ENCODE results near the gene NEO1.

The NEO1 gene

DNA sequence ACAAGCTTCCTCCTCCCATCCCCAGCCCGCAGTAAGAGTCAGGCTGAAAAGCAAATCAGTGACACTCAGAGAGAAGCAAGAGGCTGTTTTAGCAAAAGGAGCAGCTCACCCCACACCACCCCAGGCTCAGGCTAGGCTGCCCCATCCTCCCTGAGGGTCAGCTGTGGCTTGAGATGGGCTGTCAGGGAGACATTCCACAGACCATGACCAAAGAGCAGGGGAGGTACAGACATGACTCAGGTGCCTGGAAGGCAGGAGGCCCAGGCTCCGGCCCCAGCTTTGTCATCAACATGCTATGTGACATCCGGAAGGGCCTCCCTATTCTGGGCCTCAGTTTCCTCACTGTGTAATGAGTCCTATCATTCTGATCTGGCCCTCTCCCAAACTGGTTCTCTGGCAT, 291.8 kb downstream of the NEO1 start:
- no CpG with 5 or more reads among the region's 3 CpGs for WGBS (ENCODE audit: extremely low coverage, insufficient coverage, insufficient read length)
- DNase-seq, result peak in 1 of 2 donors; percentile 3
- no peak overlapping the region for H2BK5ac ChIP-seq (ENCODE audit: low read depth, low read length, poor library complexity)
- peak overlapping the region; percentile 8 for H3K4me2 ChIP-seq (ENCODE audit: low read length)
- peaks cover 2% of the 10 kb centered on the region for H3K9me3 ChIP-seq (ENCODE audit: insufficient read depth, low read depth, low read length)
- H3K79me1 ChIP-seq (ENCODE audit: low read length), result peaks cover 7% of the 10 kb centered on the region
- H4K8ac ChIP-seq (ENCODE audit: low read depth, low read length), result no peak overlapping the region
- H2BK120ac ChIP-seq (ENCODE audit: insufficient read depth, low read length, poor library complexity), result no peak overlapping the region
- H3K9ac ChIP-seq (ENCODE audit: low read length), result no peak overlapping the region
- no peak overlapping the region for H2AK5ac ChIP-seq (ENCODE audit: low read length)
- no peak overlapping the region for H4K12ac ChIP-seq (ENCODE audit: low read depth, low read length)
- H3K4me3 ChIP-seq (ENCODE audit: low read depth, low read length), result no peak overlapping the region
- no peaks in the 10 kb centered on the region for H3K79me2 ChIP-seq (ENCODE audit: control insufficient read depth, insufficient read depth, low read length, poor library complexity)
- no peak overlapping the region for H2AFZ ChIP-seq (ENCODE audit: insufficient read depth, low read length, poor library complexity)
- no peak overlapping the region for H3K23ac ChIP-seq (ENCODE audit: low read length)
- H3K14ac ChIP-seq (ENCODE audit: low read length), result no peak overlapping the region
- no peaks in the 10 kb centered on the region for H3K27me3 ChIP-seq (ENCODE audit: insufficient read depth, low read length)
- peaks cover 2% of the 10 kb centered on the region in 2 experiments for H3K36me3 ChIP-seq (ENCODE audit: control insufficient read depth in 1 of 2, insufficient read depth in 2 of 2, low read length in 2 of 2)
- H3K18ac ChIP-seq (ENCODE audit: low read length), result no peak overlapping the region
- H3K27ac ChIP-seq (ENCODE audit: low read depth, low read length), result peak overlapping the region; percentile 18
- peaks cover 16% of the 10 kb centered on the region in 2 experiments for H3K4me1 ChIP-seq (ENCODE audit: control insufficient read depth in 1 of 2, insufficient read depth in 2 of 2, low read length in 2 of 2)
- H4K91ac ChIP-seq (ENCODE audit: low read depth, low read length), result peak overlapping the region; percentile 45
- no peak overlapping the region for H2BK12ac ChIP-seq (ENCODE audit: low read length)
- H3K4ac ChIP-seq (ENCODE audit: low read depth, low read length), result no peak overlapping the region

GRCh38 chr15:73345658-73346057, 293.4 kb downstream of the NEO1 start:
- no peak overlapping the region for H3K9ac ChIP-seq (ENCODE audit: low read length)
- DNase-seq, result no peak
- peaks cover 7% of the 10 kb centered on the region for H3K79me1 ChIP-seq (ENCODE audit: low read length)
- no peak overlapping the region for H3K14ac ChIP-seq (ENCODE audit: low read length)
- H3K4me3 ChIP-seq (ENCODE audit: low read depth, low read length), result no peak overlapping the region
- no peak overlapping the region for H4K8ac ChIP-seq (ENCODE audit: low read depth, low read length)
- H4K12ac ChIP-seq (ENCODE audit: low read depth, low read length), result no peak overlapping the region
- H3K36me3 ChIP-seq (ENCODE audit: control insufficient read depth in 1 of 2, insufficient read depth in 2 of 2, low read length in 2 of 2), result peaks cover 0 to 2% of the 10 kb centered on the region in 2 experiments
- H3K9me3 ChIP-seq (ENCODE audit: insufficient read depth, low read depth, low read length), result peaks cover 2% of the 10 kb centered on the region
- H3K4me1 ChIP-seq (ENCODE audit: control insufficient read depth in 1 of 2, insufficient read depth in 2 of 2, low read length in 2 of 2), result peaks cover 16% of the 10 kb centered on the region in 2 experiments
- no peak overlapping the region for H2BK120ac ChIP-seq (ENCODE audit: insufficient read depth, low read length, poor library complexity)
- no CpG with 5 or more reads among the region's 7 CpGs for WGBS (ENCODE audit: extremely low coverage, insufficient coverage, insufficient read length)
- no peak overlapping the region for H4K91ac ChIP-seq (ENCODE audit: low read depth, low read length)
- no peaks in the 10 kb centered on the region for H3K79me2 ChIP-seq (ENCODE audit: control insufficient read depth, insufficient read depth, low read length, poor library complexity)
- H2AK5ac ChIP-seq (ENCODE audit: low read length), result no peak overlapping the region
- no peak overlapping the region for H3K18ac ChIP-seq (ENCODE audit: low read length)
- no peak overlapping the region for H3K23ac ChIP-seq (ENCODE audit: low read length)
- no peak overlapping the region for H3K4ac ChIP-seq (ENCODE audit: low read depth, low read length)
- no peak overlapping the region for H2BK5ac ChIP-seq (ENCODE audit: low read depth, low read length, poor library complexity)
- H3K27ac ChIP-seq (ENCODE audit: low read depth, low read length), result no peak overlapping the region
- H3K27me3 ChIP-seq (ENCODE audit: insufficient read depth, low read length), result no peaks in the 10 kb centered on the region
- H2BK12ac ChIP-seq (ENCODE audit: low read length), result no peak overlapping the region
- H3K4me2 ChIP-seq (ENCODE audit: low read length), result no peak overlapping the region
- H2AFZ ChIP-seq (ENCODE audit: insufficient read depth, low read length, poor library complexity), result no peak overlapping the region

GRCh38 chr15:73346735-73347312, 294.6 kb downstream of the NEO1 start:
- Histone ChIP-seq H2AK5ac (ENCODE audit: low read length) (no peak overlapping the region), H3K4me2 (ENCODE audit: low read length) (no peak overlapping the region), H4K91ac (ENCODE audit: low read depth, low read length) (no peak overlapping the region), H2BK5ac (ENCODE audit: low read depth, low read length, poor library complexity) (no peak overlapping the region), H2AFZ (ENCODE audit: insufficient read depth, low read length, poor library complexity) (no peak overlapping the region), H2BK120ac (ENCODE audit: insufficient read depth, low read length, poor library complexity) (no peak overlapping the region), H3K36me3 (ENCODE audit: control insufficient read depth in 1 of 2, insufficient read depth in 2 of 2, low read length in 2 of 2) (peaks cover 0 to 2% of the 10 kb centered on the region in 2 experiments), H2BK12ac (ENCODE audit: low read length) (no peak overlapping the region), H3K79me2 (ENCODE audit: control insufficient read depth, insufficient read depth, low read length, poor library complexity) (no peaks in the 10 kb centered on the region), H3K4ac (ENCODE audit: low read depth, low read length) (no peak overlapping the region), H4K12ac (ENCODE audit: low read depth, low read length) (no peak overlapping the region), H3K14ac (ENCODE audit: low read length) (no peak overlapping the region), H3K4me1 (ENCODE audit: control insufficient read depth in 1 of 2, insufficient read depth in 2 of 2, low read length in 2 of 2) (peaks cover 16% of the 10 kb centered on the region in 2 experiments), H3K27ac (ENCODE audit: low read depth, low read length) (no peak overlapping the region), H3K79me1 (ENCODE audit: low read length) (peaks cover 7% of the 10 kb centered on the region), H3K18ac (ENCODE audit: low read length) (no peak overlapping the region), H3K4me3 (ENCODE audit: low read depth, low read length) (no peak overlapping the region), H3K9ac (ENCODE audit: low read length) (no peak overlapping the region), H3K9me3 (ENCODE audit: insufficient read depth, low read depth, low read length) (peaks cover 2% of the 10 kb centered on the region), H3K23ac (ENCODE audit: low read length) (no peak overlapping the region), H4K8ac (ENCODE audit: low read depth, low read length) (no peak overlapping the region), H3K27me3 (ENCODE audit: insufficient read depth, low read length) (no peaks in the 10 kb centered on the region)
- no CpG with 5 or more reads among the region's 9 CpGs for WGBS (ENCODE audit: extremely low coverage, insufficient coverage, insufficient read length)
- DNase-seq, result peak; percentile 43 to 81

DNA sequence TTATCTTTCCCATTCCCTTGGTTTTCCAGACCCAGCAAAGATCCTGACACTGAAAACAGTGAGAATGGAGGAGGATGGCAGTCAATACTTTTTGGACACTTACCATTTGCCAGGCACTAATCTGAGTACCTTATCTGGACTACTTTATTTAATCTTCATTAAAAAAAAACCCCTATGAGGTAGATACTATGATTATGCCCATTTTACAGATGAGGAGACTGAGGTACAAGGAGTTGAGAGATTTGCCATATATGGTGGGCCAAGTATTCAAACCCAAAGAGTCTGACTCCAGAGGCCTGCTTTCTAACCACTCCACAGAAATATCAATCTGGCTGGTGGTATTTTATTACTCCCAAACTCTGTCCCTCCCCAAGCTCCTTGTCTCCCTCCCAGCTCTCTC, 296.9 kb downstream of the NEO1 start:
- H2BK5ac ChIP-seq (ENCODE audit: low read depth, low read length, poor library complexity), result no peak overlapping the region
- H2BK120ac ChIP-seq (ENCODE audit: insufficient read depth, low read length, poor library complexity), result no peak overlapping the region
- H3K9me3 ChIP-seq (ENCODE audit: insufficient read depth, low read depth, low read length), result no peaks in the 10 kb centered on the region
- H3K27ac ChIP-seq (ENCODE audit: low read depth, low read length), result no peak overlapping the region
- no peak overlapping the region for H2AFZ ChIP-seq (ENCODE audit: insufficient read depth, low read length, poor library complexity)
- no peaks in the 10 kb centered on the region for H3K27me3 ChIP-seq (ENCODE audit: insufficient read depth, low read length)
- no peak overlapping the region for H2BK12ac ChIP-seq (ENCODE audit: low read length)
- H3K79me2 ChIP-seq (ENCODE audit: control insufficient read depth, insufficient read depth, low read length, poor library complexity), result no peaks in the 10 kb centered on the region
- H4K8ac ChIP-seq (ENCODE audit: low read depth, low read length), result no peak overlapping the region
- no peak overlapping the region for H3K9ac ChIP-seq (ENCODE audit: low read length)
- no peak overlapping the region for H3K4me2 ChIP-seq (ENCODE audit: low read length)
- H3K18ac ChIP-seq (ENCODE audit: low read length), result no peak overlapping the region
- H4K91ac ChIP-seq (ENCODE audit: low read depth, low read length), result no peak overlapping the region
- H3K4me1 ChIP-seq (ENCODE audit: control insufficient read depth in 1 of 2, insufficient read depth in 2 of 2, low read length in 2 of 2), result peaks cover 7 to 9% of the 10 kb centered on the region in 2 experiments
- no peak overlapping the region for H2AK5ac ChIP-seq (ENCODE audit: low read length)
- no peak overlapping the region for H3K14ac ChIP-seq (ENCODE audit: low read length)
- no peaks in the 10 kb centered on the region for H3K36me3 ChIP-seq (ENCODE audit: control insufficient read depth in 1 of 2, insufficient read depth in 2 of 2, low read length in 2 of 2)
- no peak overlapping the region for H3K4ac ChIP-seq (ENCODE audit: low read depth, low read length)
- no peak for DNase-seq
- no peak overlapping the region for H3K4me3 ChIP-seq (ENCODE audit: low read depth, low read length)
- H4K12ac ChIP-seq (ENCODE audit: low read depth, low read length), result no peak overlapping the region
- H3K23ac ChIP-seq (ENCODE audit: low read length), result no peak overlapping the region
- no peaks in the 10 kb centered on the region for H3K79me1 ChIP-seq (ENCODE audit: low read length)
